GM23248 (cell line): ENCODE measurements around the gene NCOA4. TPM values are rescaled to one million over a fixed set of nuclear protein-coding genes. Genes with fewer than 3 reads are reported as not detected.
A peak's percentile ranks its signal among the peaks of the same experiment; 100 is the strongest.

Experiments used
- DNase-seq: peaks from one replicate; pipeline ENCODE4 v3.0.0-alpha.2; 2015
- H2AFZ ChIP-seq: fragments of 200-600 bp; sonication (generic); 2 replicates; pipeline ENCODE4 v1.6.1; 2016; ENCODE audit warnings: antibody characterized with exemption
- H3F3A ChIP-seq: fragments of 200-600 bp; sonication (generic); 2 replicates; pipeline ENCODE4 v1.6.1; 2016; ENCODE audit warnings: mild to moderate bottlenecking, antibody characterized with exemption, mixed run types; ENCODE audit not compliant: insufficient read depth
- H3K27ac ChIP-seq: fragments of 200-600 bp; sonication (generic); 2 replicates; pipeline ENCODE4 v1.5.1; 2016; ENCODE audit warnings: mild to moderate bottlenecking
- H3K27me3 ChIP-seq: fragments of 200-600 bp; sonication (generic); replicated peaks from 2 replicates; pipeline ENCODE4 v1.6.1; 2016; ENCODE audit warnings: mild to moderate bottlenecking; ENCODE audit not compliant: insufficient read depth
- H3K36me3 ChIP-seq: fragments of 200-600 bp; sonication (generic); 2 replicates; pipeline ENCODE4 v1.6.1; 2016; ENCODE audit warnings: low read depth, mild to moderate bottlenecking
- H3K4me1 ChIP-seq: fragments of 200-600 bp; sonication (generic); 2 replicates; pipeline ENCODE4 v1.6.1; 2016; ENCODE audit warnings: mild to moderate bottlenecking; ENCODE audit not compliant: insufficient read depth
- H3K4me2 ChIP-seq: fragments of 200-600 bp; sonication (generic); one replicate; pipeline ENCODE4 v1.6.1; 2016; ENCODE audit warnings: mild to moderate bottlenecking; ENCODE audit not compliant: unreplicated experiment
- H3K4me3 ChIP-seq: fragments of 200-600 bp; sonication (generic); 2 replicates; pipeline ENCODE4 v1.5.1; 2016; ENCODE audit warnings: mild to moderate bottlenecking
- H3K79me2 ChIP-seq: fragments of 200-600 bp; sonication (generic); 2 replicates; pipeline ENCODE4 v1.6.1; 2016; ENCODE audit warnings: mild to moderate bottlenecking; ENCODE audit not compliant: insufficient read depth
- H3K9ac ChIP-seq: fragments of 200-600 bp; sonication (generic); 2 replicates; pipeline ENCODE4 v1.6.1; 2016; ENCODE audit warnings: mild to moderate bottlenecking
- H3K9me2 ChIP-seq: fragments of 200-600 bp; sonication (generic); 2 replicates; pipeline ENCODE4 v1.6.1; 2016; ENCODE audit warnings: mixed run types, mild to moderate bottlenecking, moderate library complexity; ENCODE audit not compliant: insufficient read depth
- H3K9me3 ChIP-seq: fragments of 200-600 bp; sonication (generic); one replicate; pipeline ENCODE4 v1.6.1; 2017; ENCODE audit warnings: low read depth
- H4K20me1 ChIP-seq: fragments of 200-600 bp; sonication (generic); 2 replicates; pipeline ENCODE4 v1.6.0; 2016; ENCODE audit not compliant: insufficient read depth
- EZH2 ChIP-seq: fragments of 200-600 bp; sonication (generic); IDR thresholded peaks from 2 replicates; pipeline ENCODE4 v1.6.1; 2018; ENCODE audit warnings: antibody characterized with exemption, mild to moderate bottlenecking; ENCODE audit not compliant: insufficient read depth, poor library complexity, severe bottlenecking
- EZH2phosphoT487 ChIP-seq: fragments of 200-600 bp; sonication (generic); IDR thresholded peaks from 2 replicates; pipeline ENCODE4 v1.6.1; 2018; ENCODE audit warnings: antibody characterized with exemption, moderate library complexity, mild to moderate bottlenecking, low read depth; ENCODE audit not compliant: insufficient read depth
- WGBS, 2 experiments: methylation state at CpG; one replicate each; pipeline ENCODE4 v1.1.6; 2015 to 2017; ENCODE audit warnings: low lambda C conversion rate in 2 of 2, low coverage in 1 of 2; ENCODE audit errors: missing lambda C conversion rate in 2 of 2; 5-methylcytosine and 5-hydroxymethylcytosine counted together
- in situ Hi-C: fragments of 300-500 bp; cut with MboI; formaldehyde crosslinking; loops from 2 replicates; pipeline ENCODE4 v1.15.0; 2020
- polyA plus RNA-seq: library from polyadenylated mRNA; unstranded; fragments of >200 nt; fragmentation: Nextera tagmentation; extraction: Ambion mirVana; gene quantifications from 2 replicates; pipeline ENCODE4 v1.2.1, GENCODE V29; 2016
- total RNA-seq: library from RNA; depleted of rRNA; stranded (reverse); fragments of >200 nt; shearing (Covaris generic); gene quantifications from 2 replicates; pipeline ENCODE4 v1.2.3, GENCODE V29; 2014

NCOA4 gene
- total and polyA plus RNA-seq, 2 experiments from 2014 or later = 112 to 164 TPM

DNA sequence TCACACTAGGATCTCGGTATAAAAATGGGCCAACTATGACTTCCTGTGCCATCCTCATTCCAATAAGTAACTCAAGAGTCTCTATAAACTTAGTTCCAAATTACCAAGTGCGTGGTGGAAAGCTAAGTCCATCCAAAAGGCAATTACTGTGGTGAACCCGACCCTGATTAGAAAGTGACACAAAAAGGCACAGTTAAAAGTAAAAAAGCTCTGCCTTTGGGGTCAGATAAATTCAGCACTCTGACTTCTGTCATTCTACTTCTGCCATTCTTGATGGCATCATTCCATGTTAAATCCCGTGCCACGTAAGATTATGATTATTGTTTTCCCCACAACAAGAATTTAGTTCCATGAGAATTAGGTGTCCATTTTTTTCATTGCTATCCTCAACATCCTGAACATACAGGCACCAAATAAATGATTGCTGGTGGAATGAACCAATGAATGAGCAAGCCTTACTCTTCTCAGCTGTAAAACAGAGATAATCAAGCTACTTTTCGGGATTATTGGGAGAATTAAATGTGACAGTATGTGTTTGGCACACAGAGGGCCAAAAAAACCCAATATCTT, 877 bp downstream of the NCOA4 start:
- H4K20me1 ChIP-seq = peaks cover 11% of the 10 kb centered on the region
- peak; percentile 44 for DNase-seq
- peak overlapping the region; percentile 100 for H2AFZ ChIP-seq

DNA sequence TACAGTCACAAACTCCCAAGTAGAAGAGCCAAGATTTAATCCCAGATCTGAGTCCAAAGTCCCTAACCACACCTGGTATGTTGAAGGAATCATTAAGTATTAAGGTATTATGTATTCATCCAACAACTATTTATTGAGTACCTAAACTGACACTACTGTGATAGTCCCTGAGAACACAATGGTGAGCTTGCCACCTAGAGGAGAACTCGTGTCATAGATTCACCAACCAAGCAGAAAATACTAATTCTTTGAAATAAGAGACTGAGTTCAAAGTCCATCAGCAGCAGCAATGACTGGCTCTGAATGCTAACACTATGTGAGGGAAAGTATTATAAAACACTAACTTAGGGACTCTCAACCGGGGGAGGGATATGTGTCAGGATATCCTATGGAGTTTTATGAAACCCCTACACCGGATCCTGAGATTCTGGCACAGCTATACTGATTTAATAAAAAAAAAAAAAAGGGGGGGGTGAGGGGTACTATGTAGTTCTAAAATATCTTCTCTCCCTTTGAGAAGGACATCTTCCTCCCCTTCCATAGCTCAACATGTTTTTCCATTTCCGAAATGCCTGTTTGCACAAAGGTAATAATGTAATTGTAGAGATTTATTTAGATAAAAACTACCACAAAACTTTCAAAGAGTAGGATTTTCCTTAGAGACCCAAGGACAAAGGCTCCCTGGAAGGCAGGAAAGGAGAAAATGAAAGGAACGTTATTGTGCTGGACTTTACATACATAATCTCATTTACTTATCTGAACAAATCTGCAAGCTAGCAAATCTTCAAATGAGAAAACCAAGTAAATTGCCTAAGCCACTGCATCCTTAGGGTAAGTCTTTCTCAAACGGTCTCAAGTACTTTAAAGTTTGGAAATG, 1.6 kb downstream of the NCOA4 start:
- WGBS, 2 experiments = 31 to 34% methylated on average over 6 of the region's 6 CpGs
- peak overlapping the region; percentile 87 for H3K27ac ChIP-seq

More for the DNA sequence above, 877 bp downstream of the NCOA4 start:
- in situ Hi-C loops = no loop called here
- Histone ChIP-seq H3K4me2 (peak overlapping the region; percentile 78), H3K4me1 (peaks cover 46% of the 10 kb centered on the region), H3K79me2 (peaks cover 58% of the 10 kb centered on the region), H3K9ac (peak overlapping the region; percentile 98), H3K9me3 (no peaks in the 10 kb centered on the region), H3K27ac (peak overlapping the region; percentile 87), H3K4me3 (peak overlapping the region; percentile 97), H3K36me3 (no peaks in the 10 kb centered on the region), H3K27me3 (no peaks in the 10 kb centered on the region), H3F3A (peaks cover 25% of the 10 kb centered on the region), H3K9me2 (no peaks in the 10 kb centered on the region)
- WGBS, 2 experiments = 1% methylated on average over 6 of the region's 6 CpGs
- TF ChIP-seq EZH2phosphoT487 = no peak

DNA sequence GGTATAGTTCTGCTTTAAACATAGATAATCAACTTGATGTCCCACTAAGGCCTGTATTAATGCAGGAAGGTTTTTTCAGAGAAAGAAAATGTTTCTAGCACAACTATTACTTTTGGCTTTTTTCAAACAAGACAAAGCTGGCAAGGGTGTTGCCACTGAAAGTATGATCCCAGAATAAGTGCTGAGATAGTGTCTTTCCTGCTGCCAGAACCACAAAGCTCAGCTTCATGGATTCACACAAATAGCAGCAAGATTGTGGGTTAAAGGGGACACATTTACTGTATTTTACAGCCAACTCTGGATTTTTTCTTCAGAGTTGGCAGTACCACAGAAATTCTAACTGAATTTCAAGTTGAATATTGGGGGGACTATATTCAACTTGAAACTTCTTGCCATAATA, 4.3 kb downstream of the NCOA4 start:
- Histone ChIP-seq H3F3A (peaks cover 51% of the 10 kb centered on the region), H3K4me3 (no peak overlapping the region), H3K36me3 (no peaks in the 10 kb centered on the region), H3K27ac (peak overlapping the region; percentile 8; the same call in 1 of the 2 replicates), H4K20me1 (peaks cover 11% of the 10 kb centered on the region), H3K9me2 (no peaks in the 10 kb centered on the region), H3K4me1 (peaks cover 69% of the 10 kb centered on the region), H3K9ac (peak overlapping the region; percentile 85; the same call in 1 of the 2 replicates), H3K4me2 (no peak overlapping the region), H3K79me2 (peaks cover 87% of the 10 kb centered on the region), H3K27me3 (no peaks in the 10 kb centered on the region), H3K9me3 (no peaks in the 10 kb centered on the region), H2AFZ (no peak overlapping the region)
- no peak for TF ChIP-seq EZH2
- in situ Hi-C loops = no loop called here
- peak; percentile 35 for DNase-seq

More for the DNA sequence above, 1.6 kb downstream of the NCOA4 start:
- Histone ChIP-seq H3K79me2 (peaks cover 66% of the 10 kb centered on the region), H3F3A (peaks cover 32% of the 10 kb centered on the region), H3K4me3 (peak overlapping the region; percentile 97), H3K4me1 (peaks cover 52% of the 10 kb centered on the region), H3K9me3 (no peaks in the 10 kb centered on the region), H3K4me2 (peak overlapping the region; percentile 78), H2AFZ (no peak overlapping the region), H4K20me1 (peaks cover 11% of the 10 kb centered on the region), H3K9me2 (no peaks in the 10 kb centered on the region), H3K9ac (peak overlapping the region; percentile 98), H3K27me3 (no peaks in the 10 kb centered on the region), H3K36me3 (no peaks in the 10 kb centered on the region)
- peak; percentile 85 for DNase-seq
- in situ Hi-C loops = no loop called here
- no peak for TF ChIP-seq EZH2

DNA sequence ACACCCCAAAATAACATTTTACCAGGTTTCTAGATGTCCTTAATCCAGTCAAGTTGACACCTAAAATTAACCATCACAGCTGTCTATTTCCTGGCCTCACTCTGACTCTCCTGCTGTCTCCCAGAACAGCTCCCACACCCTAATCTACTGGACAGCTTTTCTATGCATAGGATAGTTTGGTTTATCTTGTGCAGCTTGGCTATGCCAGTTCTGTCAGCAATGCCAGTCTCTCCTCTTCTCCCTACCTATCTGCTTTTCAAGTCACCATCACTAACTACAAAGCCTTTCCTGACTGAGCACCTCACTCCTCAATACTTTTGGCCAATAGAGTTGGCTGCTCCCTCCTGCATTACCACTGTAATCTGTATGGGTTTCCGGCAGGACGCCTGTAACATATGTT, 5.0 kb downstream of the NCOA4 start:
- no peak overlapping the region for H2AFZ ChIP-seq
- peak overlapping the region; percentile 95 for H3K27ac ChIP-seq
- H3K9ac ChIP-seq = peak overlapping the region; percentile 85; the same call in 1 of the 2 replicates
- TF ChIP-seq EZH2 (no peak), EZH2phosphoT487 (no peak)
- H3K4me1 ChIP-seq = peaks cover 76% of the 10 kb centered on the region
- H3K79me2 ChIP-seq = peaks cover 94% of the 10 kb centered on the region
- H3K4me2 ChIP-seq = no peak overlapping the region
- 58% methylated on average over 2 of the region's 2 CpGs for whole genome bisulfite sequencing, 2 experiments
- no peaks in the 10 kb centered on the region for H3K9me2 ChIP-seq
- H3K9me3 ChIP-seq = no peaks in the 10 kb centered on the region
- H4K20me1 ChIP-seq = peaks cover 11% of the 10 kb centered on the region
- peaks cover 51% of the 10 kb centered on the region for H3F3A ChIP-seq
- H3K36me3 ChIP-seq = no peaks in the 10 kb centered on the region
- no peak overlapping the region for H3K4me3 ChIP-seq
- in situ Hi-C loops = no loop called here
- no peak for DNase-seq
- H3K27me3 ChIP-seq = no peaks in the 10 kb centered on the region
